SIG-M5 treated with dmso at 0.1 percent for 504 hours (cell line): ENCODE measurements around the gene ZNF576.
A peak's percentile ranks its signal among the peaks of the same experiment; 100 is the strongest.
"Not testable (repeated sequence)": the region's sequence is repeated elsewhere in the genome, so short reads cannot be mapped to it uniquely, and the experiment has no call there.

Experiments used
- DNase-seq: peaks from one replicate; lab custom pipeline; 2025; ENCODE audit not compliant: unreplicated experiment; lab: John Stamatoyannopoulos, UW

Gene ZNF576, protein sequence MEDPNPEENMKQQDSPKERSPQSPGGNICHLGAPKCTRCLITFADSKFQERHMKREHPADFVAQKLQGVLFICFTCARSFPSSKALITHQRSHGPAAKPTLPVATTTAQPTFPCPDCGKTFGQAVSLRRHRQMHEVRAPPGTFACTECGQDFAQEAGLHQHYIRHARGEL

DNA sequence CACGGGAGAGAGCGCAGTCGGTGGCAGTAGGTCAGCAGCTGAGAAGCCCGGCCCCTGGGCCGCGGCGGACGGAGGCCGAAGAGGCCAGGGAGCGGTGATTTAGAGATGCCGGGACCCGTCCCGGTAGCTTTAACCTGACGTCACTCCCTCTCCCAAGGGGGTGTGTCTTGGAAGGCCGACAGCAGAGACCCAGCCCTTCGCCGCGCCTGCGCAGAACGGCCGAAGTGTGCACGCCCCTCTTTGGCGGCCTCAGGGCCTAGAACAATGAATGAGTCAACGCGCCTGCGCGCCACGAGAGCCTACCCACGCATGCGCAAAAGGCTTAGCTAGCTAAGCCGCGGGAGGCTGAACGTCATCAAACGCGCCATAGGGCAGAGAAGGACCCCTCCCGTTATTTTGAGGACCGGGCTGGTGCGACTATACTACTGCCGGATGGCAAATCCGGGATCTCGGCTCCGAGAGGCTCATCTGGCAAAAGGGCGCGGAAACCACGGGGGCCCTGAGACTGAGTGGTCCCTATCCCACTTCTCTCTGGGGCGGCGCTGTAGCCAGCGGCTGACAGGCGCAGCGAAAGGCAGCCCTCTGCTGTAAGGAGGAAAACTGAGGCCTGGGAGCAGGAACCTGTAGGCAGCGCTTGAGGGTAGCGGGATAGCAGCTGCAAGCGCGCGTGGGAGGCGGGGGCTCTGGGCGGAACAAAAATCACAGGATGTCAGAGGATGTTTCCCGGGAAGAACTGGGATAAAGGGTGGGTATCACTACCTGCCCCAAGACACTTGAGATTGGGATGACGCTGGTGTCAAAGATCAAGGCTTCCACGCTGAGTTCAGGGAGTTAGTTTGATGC, at the start of gene ZNF576, which contains the start of gene IRGQ:
ZNF576 (plus strand) TSS at position 597 of the 843 bp plus-strand sequence. CDS start 514 bp downstream, outside the sequence.
IRGQ (minus strand) TSS at position 136 of the 843 bp plus-strand sequence. CDS start 796 bp downstream, outside the sequence.
- peak; percentile 98 for DNase-seq

DNA sequence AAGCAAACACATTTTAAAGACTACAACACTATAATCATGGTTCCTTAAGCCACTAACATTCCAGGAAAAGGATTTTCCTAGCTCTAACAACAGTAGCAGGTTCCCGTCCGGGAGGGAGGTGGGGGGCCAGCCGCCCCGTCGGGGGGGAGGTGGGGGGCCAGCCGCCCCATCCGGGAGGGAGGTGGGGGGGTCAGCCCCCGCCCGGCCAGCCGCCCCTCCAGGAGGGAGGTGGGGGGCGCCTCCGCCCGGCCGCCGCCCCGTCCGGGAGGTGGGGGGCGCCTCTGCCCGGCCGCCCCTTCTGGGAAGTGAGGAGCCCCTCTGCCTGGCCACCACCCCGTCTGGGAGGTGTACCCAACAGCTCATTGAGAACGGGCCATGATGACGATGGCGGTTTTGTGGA, 48.5 kb upstream of the ZNF576 start:
- DNase-seq, result not testable (repeated sequence)

DNA sequence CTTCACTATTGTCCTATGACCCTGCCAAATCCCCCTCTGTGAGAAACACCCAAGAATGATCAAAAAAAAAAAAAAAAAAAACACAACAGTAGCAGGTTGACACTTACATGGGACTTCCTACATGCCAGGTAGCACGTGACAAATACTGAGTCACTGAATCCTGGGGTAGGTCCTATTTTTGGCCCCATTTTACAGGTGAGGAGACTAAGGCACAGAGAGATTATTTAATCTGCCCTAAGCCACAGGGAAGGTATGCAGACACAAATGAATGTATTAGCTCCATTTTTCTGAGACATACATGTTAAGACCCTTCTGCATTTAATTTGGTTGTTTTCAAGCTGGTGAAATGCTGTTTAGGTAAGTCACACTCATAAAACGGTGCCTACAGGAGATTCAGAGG, 47.7 kb upstream of the ZNF576 start:
- DNase-seq, result no peak

DNA sequence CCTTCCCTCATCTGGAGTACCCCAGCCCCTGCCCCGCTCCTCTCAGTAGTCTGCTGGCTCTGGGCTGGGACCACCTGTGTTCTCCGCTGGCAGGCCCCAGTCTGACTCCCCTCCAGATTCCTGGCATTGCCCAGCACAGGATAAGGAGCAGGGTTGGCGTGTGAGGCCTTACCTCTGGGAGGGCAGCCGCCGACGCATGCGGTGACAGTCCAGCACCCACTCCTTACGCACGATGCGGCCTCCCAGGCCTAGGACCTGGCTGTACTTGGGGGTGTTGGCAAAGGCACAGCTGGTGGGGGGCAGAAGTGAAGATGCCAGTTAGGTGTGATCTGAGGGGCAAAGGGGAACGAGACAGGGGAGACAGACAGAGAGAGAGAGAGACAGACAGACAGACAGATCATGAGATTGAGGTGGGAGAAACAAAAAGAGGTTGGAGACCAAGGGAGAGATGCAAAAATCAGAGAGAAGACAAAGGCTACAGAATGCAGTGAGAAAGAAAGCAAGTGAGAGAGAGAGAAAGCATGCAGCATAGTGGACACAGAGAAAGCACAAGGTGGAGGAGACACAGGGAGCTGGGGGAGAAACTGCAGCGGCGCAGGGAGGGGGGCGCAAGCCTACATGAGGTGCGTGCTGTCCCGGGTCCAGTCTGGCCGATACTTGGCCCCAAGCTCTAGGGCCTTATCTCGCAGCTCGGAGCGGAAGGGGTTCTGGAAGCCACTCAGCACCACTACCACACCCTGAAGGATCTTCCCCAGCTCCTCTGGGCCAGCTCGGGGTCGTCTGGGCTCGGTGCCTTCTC, 44.8 kb upstream of the ZNF576 start:
- no peak for DNase-seq

DNA sequence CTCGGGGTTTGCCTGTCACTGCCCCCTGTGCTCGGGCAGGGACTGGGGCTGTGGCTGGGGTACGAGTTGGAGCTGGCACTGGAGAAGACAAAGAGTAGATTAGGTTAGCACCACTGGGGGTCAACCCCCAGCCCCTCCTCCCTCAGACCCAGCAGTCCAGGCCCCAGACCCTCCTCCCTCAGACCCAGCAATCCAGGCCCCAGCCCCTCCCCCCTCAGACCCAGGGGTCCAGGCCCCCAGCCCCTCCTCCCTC, 44.3 kb upstream of the ZNF576 start:
- DNase-seq, result no peak

DNA sequence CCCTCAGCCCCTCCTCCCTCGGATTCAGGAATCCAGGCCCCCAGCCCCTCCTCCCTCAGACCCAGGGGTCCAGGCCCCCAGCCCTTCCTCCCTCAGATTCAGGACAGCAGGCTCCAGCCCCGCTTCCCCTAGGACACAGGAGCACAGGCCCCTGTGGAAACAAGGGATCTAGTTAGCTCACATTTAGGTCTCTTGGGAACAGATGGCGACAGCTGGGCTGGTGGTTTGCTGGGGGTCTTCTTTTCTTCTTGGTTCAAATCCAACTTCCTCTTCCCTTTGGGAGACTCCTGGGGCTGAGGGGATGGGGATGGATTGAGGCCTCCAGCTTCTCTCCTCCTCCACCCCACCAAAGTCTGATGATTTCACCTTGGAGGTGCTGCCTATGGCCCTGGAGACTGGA, 43.8 kb upstream of the ZNF576 start:
- DNase-seq, result no peak

DNA sequence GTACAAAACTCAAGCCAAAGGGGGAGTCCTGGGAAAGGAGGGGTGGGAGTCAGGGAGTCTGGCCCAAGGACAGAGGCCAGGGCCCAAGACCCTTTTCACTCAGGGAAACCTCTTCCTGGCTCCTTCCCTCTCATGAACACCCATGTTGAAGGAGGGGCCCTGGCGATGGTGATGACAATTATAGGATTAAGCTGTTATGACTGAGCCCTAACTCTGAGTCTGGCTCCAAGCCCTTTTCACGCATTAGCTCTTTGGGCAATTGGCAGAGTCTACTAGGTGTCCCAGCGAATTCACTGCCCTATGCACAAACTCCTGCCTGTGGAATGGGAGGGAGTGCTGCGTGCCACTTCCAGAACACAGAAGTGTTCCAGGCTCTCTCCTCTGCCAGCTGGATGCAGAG, 42.7 kb upstream of the ZNF576 start:
- no peak for DNase-seq

DNA sequence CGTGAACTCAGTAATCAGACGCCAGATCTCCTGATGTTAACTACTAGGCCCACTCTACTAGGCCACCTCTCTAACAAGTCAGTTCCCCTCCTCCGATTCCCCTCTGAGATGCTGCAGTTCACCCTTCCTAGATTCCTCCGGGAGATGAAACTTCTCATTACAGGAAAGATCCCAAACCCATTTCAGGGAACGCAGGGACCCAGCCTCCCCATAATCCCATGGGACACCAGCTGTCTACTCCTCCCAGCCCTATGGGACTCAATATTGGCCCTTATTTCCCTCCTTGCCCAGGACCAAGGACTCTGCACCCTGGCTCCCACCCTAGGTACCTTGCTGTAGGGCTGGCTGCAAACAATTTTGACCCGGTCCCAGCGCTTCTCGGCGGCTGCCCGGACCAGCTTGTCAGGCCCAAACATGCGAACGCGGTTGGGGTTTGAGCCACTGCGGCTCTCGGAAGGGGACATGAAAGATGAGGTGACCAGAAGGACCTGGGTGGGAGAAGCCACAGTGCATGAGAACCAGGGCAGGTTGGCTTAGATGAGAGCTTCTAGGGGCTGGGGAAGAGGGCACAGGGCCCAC, 42.0 kb upstream of the ZNF576 start:
- DNase-seq, result no peak

DNA sequence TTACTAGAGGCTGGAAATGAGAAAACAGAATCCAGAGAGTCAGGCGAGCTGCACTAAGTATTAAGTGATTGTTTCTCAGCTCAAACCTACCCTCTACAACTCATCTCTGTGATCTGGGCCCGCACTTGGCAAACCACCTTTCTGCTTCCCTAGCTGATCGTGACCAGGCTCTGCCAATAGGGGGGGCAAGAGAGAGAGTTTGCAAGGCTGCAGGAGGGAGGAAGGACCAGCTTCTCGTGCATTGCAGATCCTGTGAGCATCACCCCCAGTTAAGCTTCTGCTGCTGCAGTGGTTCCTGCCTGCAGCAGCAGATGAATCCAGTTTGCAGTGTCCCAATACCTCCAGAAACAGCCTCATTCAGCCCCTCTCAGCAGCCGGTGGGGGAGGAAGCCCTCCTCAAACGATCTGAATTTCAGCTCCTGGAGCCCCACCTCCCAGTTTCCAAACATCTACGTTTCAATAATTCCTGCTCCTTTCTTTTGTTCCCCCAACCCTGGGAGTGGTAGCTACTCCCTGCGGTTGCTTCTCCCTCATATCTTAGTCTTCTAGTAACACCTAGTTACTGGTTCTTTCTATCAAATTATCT, 41.1 kb upstream of the ZNF576 start:
- DNase-seq, result peak; percentile 67

DNA sequence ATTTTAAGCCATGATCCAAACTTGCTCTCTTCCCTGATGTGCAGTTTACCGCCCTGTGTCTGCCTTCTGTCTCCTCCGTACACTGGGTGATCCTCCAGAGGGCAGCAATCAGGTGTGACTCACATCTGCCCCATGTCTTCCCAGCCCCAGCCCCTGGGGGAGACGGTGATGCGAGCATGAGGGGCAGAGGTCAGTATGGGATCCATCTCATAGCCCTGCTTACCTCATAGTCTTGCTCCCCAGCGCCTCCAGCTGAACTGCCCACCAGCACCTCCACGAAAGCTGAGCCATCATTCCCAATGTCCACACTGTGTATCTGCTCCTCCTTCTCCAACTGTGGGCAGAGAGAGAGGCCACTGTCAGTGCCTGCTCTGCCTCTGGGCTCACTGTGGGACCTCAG, 35.7 kb upstream of the ZNF576 start:
- no peak for DNase-seq

DNA sequence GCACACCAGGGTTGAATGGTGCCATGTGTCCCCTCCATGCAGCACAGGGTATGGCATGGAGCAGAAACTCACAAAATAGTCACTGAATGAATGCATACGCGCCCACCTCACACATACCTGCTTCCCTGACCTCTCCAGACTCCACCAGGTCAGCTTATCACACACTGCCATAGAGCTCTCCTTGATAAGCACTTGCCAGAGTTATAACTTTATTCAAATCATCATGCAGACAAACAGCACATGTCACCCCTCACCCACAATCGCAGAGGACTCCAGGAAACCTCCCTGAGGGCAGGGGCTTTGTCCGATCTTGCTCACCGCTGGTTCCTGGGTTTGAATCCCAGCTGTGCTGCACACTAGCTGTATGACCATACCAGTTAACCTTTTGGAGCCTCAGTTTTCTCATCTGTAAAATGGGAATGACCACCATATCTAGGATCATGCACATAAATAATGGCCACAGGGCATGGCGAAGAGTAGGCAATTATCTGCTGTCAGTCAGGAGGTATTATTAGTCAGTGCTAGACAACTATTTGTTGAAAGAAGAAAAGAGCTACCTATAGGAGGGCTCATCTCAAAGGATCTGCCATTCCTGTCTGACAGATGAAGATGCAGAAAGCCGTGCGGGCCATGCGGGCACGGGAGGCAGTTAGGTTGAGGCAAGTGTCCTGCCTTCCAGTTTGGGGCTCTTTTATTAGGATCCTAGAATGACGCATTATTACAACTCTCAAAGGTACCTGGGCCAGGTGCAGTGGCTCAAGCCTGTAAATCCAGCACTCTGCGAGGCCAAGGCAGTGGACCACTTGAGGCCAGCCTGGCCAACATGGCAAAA, 35.0 kb upstream of the ZNF576 start:
- no peak for DNase-seq

DNA sequence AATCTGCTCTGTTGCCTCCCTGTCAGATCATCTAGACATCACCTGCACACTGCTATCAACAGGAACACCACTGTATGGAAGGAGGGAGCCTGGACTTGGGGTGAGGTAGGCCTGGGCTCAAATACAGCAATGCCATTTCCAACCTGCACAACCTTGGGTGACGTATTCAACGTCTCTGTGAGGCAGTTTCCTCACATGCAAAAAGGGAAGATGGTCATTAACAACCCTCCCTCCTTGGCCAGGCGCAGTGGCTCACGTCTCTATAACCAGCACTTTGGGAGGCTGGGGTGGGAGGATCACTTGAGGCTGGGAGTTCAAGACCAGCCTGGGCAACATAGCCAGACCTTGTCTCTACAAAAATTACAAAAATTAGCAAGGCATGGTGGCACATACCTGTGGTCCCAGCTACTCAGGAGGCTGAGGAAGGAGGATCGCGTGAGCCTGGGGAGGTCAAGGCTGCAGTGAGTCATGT, 34.1 kb upstream of the ZNF576 start:
- no peak for DNase-seq

DNA sequence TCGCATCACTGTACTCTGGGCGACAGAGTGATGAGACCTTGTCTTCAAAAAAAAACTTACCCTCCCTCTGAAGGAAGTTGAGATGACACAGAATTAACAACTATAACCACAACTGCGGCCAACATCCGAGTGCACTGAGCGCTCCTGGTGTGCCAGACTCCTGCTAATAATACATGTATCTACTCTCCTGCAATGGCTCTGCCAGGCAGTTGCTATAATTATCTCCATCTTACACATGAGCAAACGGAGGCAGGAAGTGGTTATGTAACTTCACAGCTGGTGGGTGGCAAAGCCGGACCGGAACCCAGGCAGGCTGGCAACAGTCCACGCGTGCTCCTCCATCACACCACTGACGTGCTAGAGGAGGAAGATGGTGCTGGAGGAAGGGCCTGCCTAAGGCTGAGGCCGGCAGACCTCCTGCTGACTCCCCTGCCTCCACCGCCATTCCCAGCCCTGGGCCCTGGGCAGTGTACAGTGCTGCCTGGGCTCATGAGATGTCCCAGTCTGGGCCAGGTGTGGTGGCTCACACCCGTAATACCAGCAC, 33.6 kb upstream of the ZNF576 start:
- DNase-seq, result peak; percentile 97

DNA sequence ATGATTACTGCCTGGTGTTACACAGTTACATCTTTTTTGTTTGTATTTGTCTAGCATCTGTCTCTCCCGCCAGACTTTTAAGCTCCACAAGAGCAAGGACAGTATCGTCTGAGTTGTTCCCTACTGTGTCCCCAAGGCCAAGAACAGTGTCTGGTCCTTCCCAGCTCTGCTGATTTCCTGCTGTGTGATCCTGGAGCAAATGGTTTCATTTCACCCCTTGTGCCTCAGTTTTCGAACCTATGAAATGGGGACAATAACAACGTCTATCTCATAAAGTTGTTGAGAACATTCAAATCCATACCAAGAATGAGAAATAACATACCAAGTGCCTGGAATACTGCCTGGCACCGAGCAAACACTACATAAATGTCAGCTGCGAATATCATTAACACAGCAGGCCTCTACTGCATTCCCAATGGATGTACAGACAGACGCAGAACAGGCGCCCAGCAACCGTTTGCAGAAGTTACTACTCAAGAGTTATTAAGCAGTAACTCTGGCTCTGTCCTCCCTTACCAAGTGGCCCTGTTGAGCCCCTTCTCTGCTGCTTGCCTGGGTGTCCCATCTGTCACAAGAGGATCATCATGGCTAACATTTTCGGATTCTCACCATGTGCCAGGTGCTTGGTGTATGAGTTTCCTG, 32.5 kb upstream of the ZNF576 start:
- DNase-seq, result no peak

DNA sequence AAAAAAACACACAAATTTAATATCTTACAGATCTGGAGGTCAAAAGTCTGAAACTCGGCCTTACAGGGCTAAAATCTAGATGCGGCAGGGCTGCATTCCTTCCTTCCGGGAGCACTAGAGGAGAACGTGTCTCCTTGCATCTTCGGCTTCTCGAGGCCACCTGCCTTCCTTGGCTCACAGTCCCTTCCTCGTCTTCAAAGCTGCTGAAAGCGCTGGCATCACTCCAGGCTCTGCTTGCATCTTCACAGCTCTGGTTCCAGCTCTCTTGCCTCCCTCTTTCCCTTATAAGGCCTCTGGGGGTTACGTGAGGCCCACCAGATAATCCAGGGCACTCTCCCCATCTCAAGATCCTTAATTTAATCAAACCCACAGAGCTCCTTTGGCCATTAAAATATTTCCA, 31.6 kb upstream of the ZNF576 start:
- no peak for DNase-seq

DNA sequence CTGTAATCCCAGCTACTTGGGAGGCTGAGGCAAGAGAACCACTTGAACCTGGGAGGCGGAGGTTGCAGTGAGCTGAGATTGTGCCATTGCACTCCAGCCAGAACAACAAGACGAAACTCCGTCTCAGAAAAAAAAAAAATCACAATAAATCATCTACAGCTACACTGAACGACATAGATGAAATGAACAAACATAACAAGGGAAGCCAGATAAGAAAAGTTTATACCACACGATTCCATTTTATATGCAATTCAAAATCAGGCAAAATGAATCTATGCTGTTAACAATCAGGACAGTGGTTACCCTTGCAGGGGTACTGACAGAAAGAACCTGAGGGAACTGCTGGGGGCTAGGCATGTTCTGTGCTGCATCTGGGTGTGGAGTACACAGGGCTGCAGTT, 26.7 kb upstream of the ZNF576 start:
- no peak for DNase-seq

DNA sequence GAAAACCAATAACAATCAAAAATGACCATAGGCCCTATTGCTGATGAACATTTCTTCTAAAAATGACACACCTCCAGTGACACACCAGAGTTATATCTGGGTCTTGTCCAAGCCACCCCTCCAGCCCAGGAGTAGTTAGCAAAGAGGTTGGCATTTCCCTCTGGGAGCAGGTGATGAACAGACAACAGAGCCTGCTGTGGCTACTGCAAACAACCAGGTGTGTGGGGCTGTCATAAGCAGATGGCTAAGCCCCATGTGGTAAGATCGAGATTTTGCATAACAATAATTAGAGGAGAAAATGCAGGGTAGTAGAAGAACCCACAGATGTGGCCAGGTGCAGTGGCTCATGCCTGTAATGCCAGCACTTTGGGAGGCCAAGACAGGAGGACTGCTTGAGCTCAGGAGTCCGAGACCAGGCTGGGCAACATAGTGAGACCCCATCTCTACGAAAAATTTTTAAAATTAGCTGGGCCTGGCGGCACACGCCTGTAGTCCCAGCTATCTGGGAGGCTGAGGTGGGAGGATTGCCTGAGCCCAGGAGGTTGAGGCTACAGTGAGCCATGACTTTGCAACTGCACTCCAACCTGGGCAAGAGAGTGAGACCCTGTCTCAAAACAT, 26.1 kb upstream of the ZNF576 start:
- no peak for DNase-seq

DNA sequence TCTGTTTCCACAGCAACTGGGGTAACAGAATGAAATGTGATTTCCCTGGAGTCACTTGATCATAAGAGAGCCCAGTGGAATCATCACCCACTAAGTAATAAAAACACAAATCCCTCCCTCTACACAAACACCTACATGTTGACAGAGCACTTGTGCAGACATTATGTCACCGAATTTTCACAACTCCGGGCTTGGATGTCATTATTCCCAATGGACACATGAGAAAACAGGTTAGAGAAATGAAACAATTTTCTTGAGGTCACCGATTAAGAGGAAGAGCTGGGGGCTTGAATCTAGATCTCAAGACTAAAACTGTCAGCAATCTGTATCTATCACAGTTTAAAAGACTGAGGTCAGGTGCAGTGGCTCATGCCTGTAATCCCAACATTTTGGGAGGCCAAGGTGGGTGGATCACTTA, 24.2 kb upstream of the ZNF576 start:
- no peak for DNase-seq
